Right atrium auricular region (tissue), 2 donors: ENCODE measurements around the gene SSRP1. TPM values are rescaled to one million over a fixed set of nuclear protein-coding genes. Genes with fewer than 3 reads are reported as not detected.

Experiments used
- DNase-seq: peaks from one replicate; pipeline ENCODE4 v3.0.0-alpha.2; 2019; ENCODE audit warnings: low spot score
- H3K27ac ChIP-seq, 2 donors: fragments of 200-600 bp; sonication (generic); 1 replicate in 1 of 2; 2 replicates in 1 of 2; pipeline ENCODE4 v1.5.1; 2016 to 2019
- H3K27me3 ChIP-seq, 2 donors: fragments of 200-600 bp; sonication (generic); one replicate each; pipeline versions ENCODE4 v1.5.1 to v1.6.0; 2017 to 2019
- H3K36me3 ChIP-seq: fragments of 200-600 bp; sonication (generic); one replicate; pipeline ENCODE4 v1.5.1; 2016
- H3K4me1 ChIP-seq, 2 donors: fragments of 200-600 bp; sonication (generic); one replicate each; pipeline versions ENCODE4 v1.5.1 to v1.6.0; 2017 to 2019
- H3K4me3 ChIP-seq, 2 donors: fragments of 200-600 bp; sonication (generic); 1 replicate in 1 of 2; 2 replicates in 1 of 2; pipeline ENCODE4 v1.5.1; 2017 to 2019; ENCODE audit warnings: mild to moderate bottlenecking in 1 of 2, moderate library complexity in 1 of 2
- H3K9me3 ChIP-seq, 2 donors: fragments of 200-600 bp; sonication (generic); one replicate each; pipeline ENCODE4 v1.5.1; 2019
- total RNA-seq, 2 donors: library from RNA; depleted of rRNA; stranded (reverse); fragments of >200 nt; gene quantifications; one replicate each; pipeline ENCODE4 v1.1.0, GENCODE V29; 2016
- TF ChIP-seq, protein P1 (sequence below), 2 donors: fragments of 200-600 bp; sonication (generic); IDR thresholded peaks; one replicate each; pipeline ENCODE4 v1.5.1; 2019; ENCODE audit warnings: antibody characterized with exemption in 2 of 2

Gene SSRP1
- total RNA-seq, 2 donors from 2014 or later, result 42.3 to 54.3 TPM

DNA sequence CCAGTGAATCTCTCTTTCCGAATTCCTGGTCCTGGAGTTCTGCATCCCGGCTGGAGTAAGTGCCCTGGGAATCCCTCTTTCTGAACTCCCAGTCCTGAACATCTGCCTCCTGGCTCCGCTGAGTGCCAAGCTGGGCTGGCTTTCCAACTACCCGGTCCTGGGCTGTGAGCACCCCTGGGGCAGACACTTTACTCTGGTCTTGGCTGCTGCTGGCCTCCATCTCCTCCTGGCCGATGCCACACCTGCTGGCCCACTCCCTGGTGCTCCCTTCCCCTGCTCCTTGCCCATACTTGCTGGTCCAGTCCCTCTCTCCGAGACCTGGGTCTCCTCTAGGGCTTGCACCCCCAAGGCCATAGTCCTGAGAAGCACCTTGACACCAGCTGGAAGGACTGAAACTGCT lies 25.6 kb downstream of the SSRP1 start:
- DNase-seq, result no peak
- Histone ChIP-seq H3K27ac (peak overlapping the region; percentile 83 to 84), H3K4me3 (no peak overlapping the region), H3K4me1 (peaks cover 0 to 73% of the 10 kb centered on the region in 2 donors), H3K9me3 (no peaks in the 10 kb centered on the region), H3K27me3 (no peaks in the 10 kb centered on the region), H3K36me3 (peaks cover 53% of the 10 kb centered on the region)
- TF ChIP-seq, protein P1, sequence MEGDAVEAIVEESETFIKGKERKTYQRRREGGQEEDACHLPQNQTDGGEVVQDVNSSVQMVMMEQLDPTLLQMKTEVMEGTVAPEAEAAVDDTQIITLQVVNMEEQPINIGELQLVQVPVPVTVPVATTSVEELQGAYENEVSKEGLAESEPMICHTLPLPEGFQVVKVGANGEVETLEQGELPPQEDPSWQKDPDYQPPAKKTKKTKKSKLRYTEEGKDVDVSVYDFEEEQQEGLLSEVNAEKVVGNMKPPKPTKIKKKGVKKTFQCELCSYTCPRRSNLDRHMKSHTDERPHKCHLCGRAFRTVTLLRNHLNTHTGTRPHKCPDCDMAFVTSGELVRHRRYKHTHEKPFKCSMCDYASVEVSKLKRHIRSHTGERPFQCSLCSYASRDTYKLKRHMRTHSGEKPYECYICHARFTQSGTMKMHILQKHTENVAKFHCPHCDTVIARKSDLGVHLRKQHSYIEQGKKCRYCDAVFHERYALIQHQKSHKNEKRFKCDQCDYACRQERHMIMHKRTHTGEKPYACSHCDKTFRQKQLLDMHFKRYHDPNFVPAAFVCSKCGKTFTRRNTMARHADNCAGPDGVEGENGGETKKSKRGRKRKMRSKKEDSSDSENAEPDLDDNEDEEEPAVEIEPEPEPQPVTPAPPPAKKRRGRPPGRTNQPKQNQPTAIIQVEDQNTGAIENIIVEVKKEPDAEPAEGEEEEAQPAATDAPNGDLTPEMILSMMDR (IDR thresholded peaks at IDR 0.05), result no peak

DNA sequence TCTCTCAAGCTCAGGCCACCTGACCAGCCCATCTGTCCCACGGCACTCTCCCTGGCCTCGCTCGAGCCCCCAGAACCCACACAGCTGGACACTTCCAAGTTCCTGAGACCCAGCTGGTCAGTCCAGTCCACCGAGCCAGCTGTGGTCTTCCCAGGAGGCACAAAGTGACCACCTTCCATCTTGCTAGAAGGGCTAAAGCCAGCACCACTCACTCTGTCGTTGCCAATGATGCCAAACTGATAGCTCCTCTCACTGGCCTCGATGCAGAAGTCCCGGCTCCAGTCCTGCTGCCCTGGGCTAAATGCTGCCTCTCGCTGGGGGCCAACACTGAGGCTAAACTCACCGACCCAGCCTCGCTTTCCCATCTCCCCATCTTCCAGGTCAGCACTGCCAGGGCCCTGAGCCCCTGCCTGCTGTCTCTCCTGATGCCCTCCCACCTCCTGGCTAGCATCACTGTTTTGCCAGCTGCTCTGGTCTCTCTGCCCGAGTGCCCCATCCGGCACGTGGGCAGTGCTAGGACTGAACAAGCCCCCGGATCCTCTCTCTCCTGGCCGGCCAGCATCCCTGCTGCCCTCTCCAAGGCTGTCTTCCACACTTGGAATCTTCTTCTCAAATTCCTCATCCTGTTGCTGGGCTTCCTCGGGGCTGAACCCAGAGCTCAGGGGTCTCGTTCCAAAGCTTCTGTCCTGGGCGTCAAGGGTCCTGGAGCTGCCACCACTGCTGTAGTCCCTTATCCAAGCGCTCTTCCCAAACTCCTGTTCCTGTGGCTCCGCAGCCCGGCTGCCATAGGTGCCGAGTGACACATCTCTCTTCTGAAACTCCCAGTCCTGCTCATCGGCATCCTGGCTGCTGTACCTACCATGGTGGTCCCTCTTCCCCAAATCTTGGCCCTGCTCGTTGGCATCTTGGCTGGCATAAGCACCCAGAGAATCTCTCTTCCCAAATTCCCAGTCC lies 26.3 kb downstream of the SSRP1 start:
- TF ChIP-seq, protein P1 (IDR thresholded peaks at IDR 0.05), result no peak
- Histone ChIP-seq H3K36me3 (peaks cover 46% of the 10 kb centered on the region), H3K27ac (peak overlapping the region; percentile 83 to 84), H3K4me3 (no peak overlapping the region), H3K27me3 (no peaks in the 10 kb centered on the region), H3K9me3 (no peaks in the 10 kb centered on the region), H3K4me1 (peaks cover 0 to 79% of the 10 kb centered on the region in 2 donors)
- no peak for DNase-seq

GRCh38 chr11:57308426-57309060 lies 27.1 kb downstream of the SSRP1 start:
- TF ChIP-seq, protein P1 (IDR thresholded peaks at IDR 0.05), result no peak
- H3K36me3 ChIP-seq, result peaks cover 38% of the 10 kb centered on the region
- no peak for DNase-seq
- H3K9me3 ChIP-seq, result no peaks in the 10 kb centered on the region
- peaks cover 0 to 83% of the 10 kb centered on the region in 2 donors for H3K4me1 ChIP-seq
- peak overlapping the region in 1 of 2 donors; percentile 33 for H3K27ac ChIP-seq
- no peak overlapping the region for H3K4me3 ChIP-seq
- H3K27me3 ChIP-seq, result no peaks in the 10 kb centered on the region

DNA sequence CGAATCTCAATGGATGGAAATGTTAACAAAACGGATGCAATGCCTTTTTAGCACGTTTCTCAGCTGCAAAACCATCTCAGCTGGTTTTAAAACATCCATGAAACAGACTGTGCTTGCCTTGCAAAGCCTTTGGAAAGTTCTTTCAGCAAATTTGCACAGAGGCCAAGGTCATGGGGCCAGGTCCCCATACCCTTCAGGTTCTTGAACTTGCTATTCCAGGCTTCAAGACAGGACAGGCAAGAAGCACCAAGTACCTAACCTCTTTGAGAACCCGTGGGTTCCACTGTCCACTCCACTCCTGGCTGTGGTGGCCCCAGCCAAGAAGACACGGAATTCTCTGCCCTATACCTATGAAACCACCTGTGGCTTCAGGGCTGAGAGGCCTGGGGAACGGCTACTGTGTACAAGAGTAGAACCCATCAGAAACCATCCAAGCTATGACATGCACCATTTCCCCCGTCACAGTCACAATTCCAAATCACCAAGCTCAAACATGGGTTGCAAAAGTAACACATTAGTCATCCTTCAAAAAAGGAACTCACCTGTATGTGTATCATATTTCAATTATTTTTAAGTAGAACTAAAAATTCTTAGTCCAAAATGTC lies 27.9 kb downstream of the SSRP1 start:
- no peak overlapping the region for H3K4me3 ChIP-seq
- no peaks in the 10 kb centered on the region for H3K9me3 ChIP-seq
- TF ChIP-seq, protein P1 (IDR thresholded peaks at IDR 0.05), result no peak
- DNase-seq, result no peak
- peaks cover 0 to 75% of the 10 kb centered on the region in 2 donors for H3K4me1 ChIP-seq
- H3K36me3 ChIP-seq, result peaks cover 38% of the 10 kb centered on the region
- no peak overlapping the region for H3K27ac ChIP-seq
- H3K27me3 ChIP-seq, result no peaks in the 10 kb centered on the region

DNA sequence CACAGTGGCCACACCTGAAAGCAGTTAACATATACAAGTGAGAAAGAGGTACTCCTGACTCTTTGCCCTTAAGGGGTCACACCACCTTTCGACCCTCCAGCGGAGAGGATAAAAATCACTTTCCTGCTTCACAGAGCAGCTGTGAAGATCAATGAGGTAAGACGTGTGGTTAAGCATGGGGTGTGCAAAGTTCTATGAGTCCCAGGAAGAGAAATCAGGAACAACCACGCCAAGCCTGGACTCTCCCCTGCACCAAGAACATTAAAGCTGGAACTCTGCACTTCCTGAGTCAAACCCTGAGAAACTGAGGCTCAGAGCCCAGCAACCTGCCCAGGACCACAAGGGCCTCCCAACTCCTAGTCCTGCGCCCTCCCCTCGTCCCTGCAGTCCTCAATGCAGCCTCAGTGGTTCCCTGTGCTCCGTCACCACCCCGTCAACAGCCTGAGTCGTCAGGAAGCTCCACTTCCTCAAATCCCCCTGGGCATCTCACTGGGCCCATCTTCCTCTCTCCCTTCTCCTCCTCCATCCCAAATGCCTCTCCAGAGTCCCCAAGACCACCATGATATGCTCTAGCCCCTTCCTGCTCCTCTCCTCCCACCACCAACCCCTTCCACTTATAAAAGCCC lies 28.6 kb downstream of the SSRP1 start:
- no peak overlapping the region for H3K27ac ChIP-seq
- peaks cover 38% of the 10 kb centered on the region for H3K36me3 ChIP-seq
- H3K4me1 ChIP-seq, result peaks cover 0 to 68% of the 10 kb centered on the region in 2 donors
- no peaks in the 10 kb centered on the region for H3K9me3 ChIP-seq
- H3K4me3 ChIP-seq, result no peak overlapping the region
- H3K27me3 ChIP-seq, result no peaks in the 10 kb centered on the region
- TF ChIP-seq, protein P1 (IDR thresholded peaks at IDR 0.05), result no peak
- DNase-seq, result no peak
